HCT116 (cell line): ENCODE measurements around the gene ZNF621. TPM values are rescaled to one million over a fixed set of nuclear protein-coding genes. Genes with fewer than 3 reads are reported as not detected.

Experiments used
- ATAC-seq: fragments of 200-7000 bp; cut with Tn5 transposase; 2 replicates; pipeline ENCODE4 v1.9.1; 2020; ENCODE audit warnings: mild to moderate bottlenecking, moderate library complexity
- BruUV-seq: library from RNA; stranded (reverse); fragments of 400-500 nt; replicated peaks from 2 replicates; lab custom pipeline; 2021; lab: Mats Ljungman, UMichigan
- CTCF ChIA-PET: fragments of 300-600 bp; sonication (Branson Sonifier 250); formaldehyde crosslinking; loops from one replicate; lab custom pipeline; 2021; ENCODE audit warnings: antibody characterized with exemption; lab: Charles Lee
- POLR2A ChIA-PET: fragments of 300-600, 350-600 bp; sonication (Branson Sonifier 250); formaldehyde crosslinking; loops from one replicate; lab custom pipeline; 2021; ENCODE audit warnings: antibody characterized with exemption; lab: Charles Lee
- RAD21 ChIA-PET, 2 experiments: fragments of 300-600 bp; sonication (Branson Sonifier 250); formaldehyde crosslinking; loops; one replicate each; lab custom pipeline; 2023; ENCODE audit warnings: low total read pairs in 2 of 2; ENCODE audit not compliant: uncharacterized antibody in 2 of 2, unreplicated experiment in 2 of 2, low non-redundant PET in 1 of 2; lab: Charles Lee
- DNase-seq: peaks from one replicate; pipeline ENCODE4 v3.0.0-alpha.2; 2010; ENCODE audit warnings: low read depth, low spot score
- H2AFZ ChIP-seq: fragments of 200-600 bp; shearing (Covaris generic), sonication (generic); 2 replicates; pipeline ENCODE4 v1.6.1; 2017; ENCODE audit warnings: low read depth, mixed run types, mixed read lengths, antibody characterized with exemption, low read length; ENCODE audit not compliant: poor library complexity, severe bottlenecking
- H3K27ac ChIP-seq: 2 replicates; pipeline ENCODE4 v1.5.1; 2012; ENCODE audit warnings: low read depth, low read length
- H3K27me3 ChIP-seq: fragments of 200-600 bp; sonication (generic); 2 replicates; pipeline ENCODE4 v1.6.1; 2016; ENCODE audit warnings: mixed run types, low read length, mixed read lengths; ENCODE audit not compliant: insufficient read depth
- H3K36me3 ChIP-seq, 2 experiments: fragments of 200-500 bp in 1 of 2; fragments of 200-600 bp in 1 of 2; sonication (Bioruptor generic) in 1 of 2; sonication (generic) in 1 of 2; 2 replicates each; pipeline versions ENCODE4 v1.5.1 to v1.6.1; 2014 to 2016; ENCODE audit warnings: low read length in 2 of 2, inconsistent platforms in 1 of 2, mixed read lengths in 1 of 2, mixed run types in 1 of 2; ENCODE audit not compliant: insufficient read depth in 2 of 2, control insufficient read depth in 1 of 2
- H3K4me1 ChIP-seq, 2 experiments: fragments of 200-600 bp in 1 of 2; sonication (generic) in 1 of 2; 2 replicates each; pipeline versions ENCODE4 v1.5.1 to v1.6.1; 2012 to 2017; ENCODE audit warnings: low read length in 2 of 2, inconsistent platforms in 1 of 2, mild to moderate bottlenecking in 1 of 2, mixed read lengths in 1 of 2, mixed run types in 1 of 2, moderate library complexity in 1 of 2; ENCODE audit not compliant: insufficient read depth in 2 of 2, control insufficient read depth in 1 of 2
- H3K4me2 ChIP-seq: fragments of 200-600 bp; sonication (generic); 2 replicates; pipeline ENCODE4 v1.6.1; 2017; ENCODE audit warnings: mixed run types, low read length, mixed read lengths
- H3K4me3 ChIP-seq, 2 experiments: fragments of 200-600 bp in 1 of 2; sonication (generic) in 1 of 2; replicated peaks in 1 of 2; 2 replicates each; pipeline ENCODE4 v1.5.1; 2011 to 2016; ENCODE audit warnings: low read length in 2 of 2, control low read depth in 1 of 2, low read depth in 1 of 2, mild to moderate bottlenecking in 1 of 2, mixed read lengths in 1 of 2, mixed run types in 1 of 2
- H3K79me2 ChIP-seq: fragments of 200-600 bp; sonication (generic); 2 replicates; pipeline ENCODE4 v1.6.1; 2017; ENCODE audit warnings: mild to moderate bottlenecking, mixed run types, low read length, moderate library complexity, mixed read lengths; ENCODE audit not compliant: insufficient read depth
- H3K9ac ChIP-seq: fragments of 200-600 bp; sonication (generic); 2 replicates; pipeline ENCODE4 v1.6.1; 2016; ENCODE audit warnings: low read length, mixed read lengths
- H3K9me2 ChIP-seq: fragments of 200-600 bp; sonication (generic), shearing (Covaris generic); 2 replicates; pipeline ENCODE4 v1.6.1; 2017; ENCODE audit warnings: mixed run types, mild to moderate bottlenecking, moderate library complexity; ENCODE audit not compliant: insufficient read depth
- H3K9me3 ChIP-seq, 2 experiments: fragments of 200-500 bp in 1 of 2; fragments of 200-600 bp in 1 of 2; sonication (Bioruptor generic) in 1 of 2; sonication (generic) in 1 of 2; 2 replicates each; pipeline ENCODE4 v1.6.1; 2014 to 2017; ENCODE audit warnings: low read length in 2 of 2, mixed read lengths in 2 of 2, inconsistent platforms in 1 of 2, low read depth in 1 of 2, mild to moderate bottlenecking in 1 of 2, mixed run types in 1 of 2, moderate library complexity in 1 of 2; ENCODE audit not compliant: control insufficient read depth in 1 of 2, insufficient read depth in 1 of 2
- H4K20me1 ChIP-seq: fragments of 200-600 bp; sonication (generic), shearing (Covaris generic); 2 replicates; pipeline ENCODE4 v1.6.1; 2017; ENCODE audit warnings: mixed run types, mild to moderate bottlenecking, moderate library complexity; ENCODE audit not compliant: insufficient read depth
- CEBPB ChIP-seq: IDR thresholded peaks from 2 replicates; pipeline ENCODE4 v1.6.1; 2012; ENCODE audit warnings: low read depth
- EGR1 ChIP-seq: IDR thresholded peaks from 2 replicates; pipeline ENCODE4 v1.6.1; 2012; ENCODE audit warnings: low read depth
- EZH2 ChIP-seq: fragments of 200-600 bp; sonication (generic); IDR thresholded peaks from 2 replicates; pipeline ENCODE4 v1.6.1; 2017; ENCODE audit warnings: antibody characterized with exemption, mixed run types
- FOSL1 ChIP-seq: IDR thresholded peaks from 2 replicates; pipeline ENCODE4 v1.6.1; 2012; ENCODE audit warnings: low read depth
- POLR2A ChIP-seq: IDR thresholded peaks from 2 replicates; pipeline ENCODE4 v1.7.0; 2011; ENCODE audit warnings: borderline replicate concordance; ENCODE audit not compliant: insufficient read depth, insufficient read length; ENCODE audit errors: extremely low read depth
- POLR2AphosphoS5 ChIP-seq: IDR thresholded peaks from 2 replicates; pipeline ENCODE4 v1.6.1; 2011; ENCODE audit warnings: mild to moderate bottlenecking, low read depth, low read length, moderate library complexity
- RAD21 ChIP-seq: IDR thresholded peaks from 2 replicates; pipeline ENCODE4 v1.6.1; 2012; ENCODE audit warnings: low read depth, mild to moderate bottlenecking
- REST ChIP-seq: IDR thresholded peaks from 2 replicates; pipeline ENCODE4 v1.6.1; 2012; ENCODE audit warnings: low read depth
- SIN3A ChIP-seq: IDR thresholded peaks from 2 replicates; pipeline ENCODE4 v1.6.1; 2012; ENCODE audit warnings: low read depth
- SRF ChIP-seq: IDR thresholded peaks from 2 replicates; pipeline ENCODE4 v1.6.1; 2012; ENCODE audit warnings: low read depth
- YY1 ChIP-seq: IDR thresholded peaks from 2 replicates; pipeline ENCODE4 v1.6.1; 2011; ENCODE audit warnings: low read length, low read depth, moderate library complexity, mild to moderate bottlenecking; ENCODE audit not compliant: insufficient replicate concordance; ENCODE audit errors: extremely low read depth
- ZBTB33 ChIP-seq: IDR thresholded peaks from 2 replicates; pipeline ENCODE4 v1.6.1; 2011; ENCODE audit warnings: mild to moderate bottlenecking, low read length, moderate library complexity; ENCODE audit not compliant: insufficient replicate concordance; ENCODE audit errors: extremely low read depth
- ZFX ChIP-seq: fragments of 450-650 bp; IDR thresholded peaks from 2 replicates; pipeline ENCODE4 v1.6.1; 2017
- ZNF274 ChIP-seq: fragments of 200-500 bp; sonication (Bioruptor generic); IDR thresholded peaks from 2 replicates; pipeline ENCODE4 v1.6.1; 2014; ENCODE audit warnings: mild to moderate bottlenecking, low read depth, low read length, inconsistent platforms
- intact Hi-C: fragments of 100-400 bp; cut with micrococcal nuclease; formaldehyde crosslinking; loops from 2 replicates; pipeline ENCODE4 v1.10.0; 2022
- total RNA-seq: library from RNA; stranded (reverse); gene quantifications from one replicate; pipeline ENCODE4 v1.2.1, GENCODE V29; 2021; ENCODE audit not compliant: unreplicated experiment
- TF ChIP-seq, protein P1 (sequence below), 3 experiments: fragments of 200-600 bp in 1 of 3; sonication (generic) in 1 of 3; IDR thresholded peaks in 2 of 3; conservative IDR thresholded peaks in 1 of 3; 2 replicates each; pipeline ENCODE4 v1.5.1; 2012 to 2017; ENCODE audit warnings: low read depth in 2 of 3, low read length in 2 of 3, antibody characterized with exemption in 1 of 3, borderline replicate concordance in 1 of 3, control low read depth in 1 of 3, mild to moderate bottlenecking in 1 of 3, mixed read lengths in 1 of 3, mixed run types in 1 of 3, moderate library complexity in 1 of 3; ENCODE audit not compliant: insufficient read depth in 1 of 3
- TF ChIP-seq, protein P2 (sequence below): IDR thresholded peaks from 2 replicates; pipeline ENCODE4 v1.6.1; 2012

ZNF621 gene
- total RNA-seq, 1 experiment from 2014 or later: 23.5 TPM

GRCh38 chr3:40499952-40500351, 24.8 kb upstream of the ZNF621 start:
- Histone ChIP-seq H3K79me2 (no peaks in the 10 kb centered on the region), H3K4me3 (no peak overlapping the region), H3K4me1 (peaks cover 7 to 14% of the 10 kb centered on the region in 2 experiments), H3K4me2 (no peak overlapping the region), H3K9me3 (no peaks in the 10 kb centered on the region), H3K27me3 (no peaks in the 10 kb centered on the region), H3K27ac (no peak overlapping the region), H3K9me2 (no peaks in the 10 kb centered on the region), H3K9ac (no peak overlapping the region), H3K36me3 (no peaks in the 10 kb centered on the region), H4K20me1 (no peaks in the 10 kb centered on the region), H2AFZ (no peak overlapping the region)
- DNase-seq: no peak
- ChIA-PET POLR2A (no interaction called here), CTCF (no interaction called here), RAD21 (no interaction called here)
- intact Hi-C loops: no loop called here
- TF ChIP-seq ZBTB33 (no peak), POLR2A (no peak), EGR1 (no peak), EZH2 (no peak), POLR2AphosphoS5 (no peak), CEBPB (no peak), YY1 (no peak), ZFX (no peak), ZNF274 (no peak), SRF (no peak), REST (no peak), RAD21 (no peak), FOSL1 (no peak), SIN3A (no peak)
- TF ChIP-seq, protein P1, sequence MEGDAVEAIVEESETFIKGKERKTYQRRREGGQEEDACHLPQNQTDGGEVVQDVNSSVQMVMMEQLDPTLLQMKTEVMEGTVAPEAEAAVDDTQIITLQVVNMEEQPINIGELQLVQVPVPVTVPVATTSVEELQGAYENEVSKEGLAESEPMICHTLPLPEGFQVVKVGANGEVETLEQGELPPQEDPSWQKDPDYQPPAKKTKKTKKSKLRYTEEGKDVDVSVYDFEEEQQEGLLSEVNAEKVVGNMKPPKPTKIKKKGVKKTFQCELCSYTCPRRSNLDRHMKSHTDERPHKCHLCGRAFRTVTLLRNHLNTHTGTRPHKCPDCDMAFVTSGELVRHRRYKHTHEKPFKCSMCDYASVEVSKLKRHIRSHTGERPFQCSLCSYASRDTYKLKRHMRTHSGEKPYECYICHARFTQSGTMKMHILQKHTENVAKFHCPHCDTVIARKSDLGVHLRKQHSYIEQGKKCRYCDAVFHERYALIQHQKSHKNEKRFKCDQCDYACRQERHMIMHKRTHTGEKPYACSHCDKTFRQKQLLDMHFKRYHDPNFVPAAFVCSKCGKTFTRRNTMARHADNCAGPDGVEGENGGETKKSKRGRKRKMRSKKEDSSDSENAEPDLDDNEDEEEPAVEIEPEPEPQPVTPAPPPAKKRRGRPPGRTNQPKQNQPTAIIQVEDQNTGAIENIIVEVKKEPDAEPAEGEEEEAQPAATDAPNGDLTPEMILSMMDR (IDR thresholded peaks at IDR 0.05 in 2 of 3, conservative IDR thresholded peaks at IDR 0.05 in 1 of 3; ENCODE audit: borderline replicate concordance in 1 of 3, insufficient read depth in 1 of 3, low read depth in 2 of 3, low read length in 2 of 3): no peak
- TF ChIP-seq, protein P2, sequence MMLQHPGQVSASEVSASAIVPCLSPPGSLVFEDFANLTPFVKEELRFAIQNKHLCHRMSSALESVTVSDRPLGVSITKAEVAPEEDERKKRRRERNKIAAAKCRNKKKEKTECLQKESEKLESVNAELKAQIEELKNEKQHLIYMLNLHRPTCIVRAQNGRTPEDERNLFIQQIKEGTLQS: no peak
- no peak for ATAC-seq
- BruUV-seq: no TSS peak
